CD8-positive, alpha-beta memory T cell (primary cell): Measurements from ENCODE around the gene MALT1. TPM values are rescaled to one million over a fixed set of nuclear protein-coding genes. Genes with fewer than 3 reads are reported as not detected.

Experiments used
- CTCF ChIA-PET: fragments of 350-600 bp; sonication (Branson Sonifier 250); formaldehyde crosslinking; loops from one replicate; lab custom pipeline; 2021; ENCODE audit warnings: antibody characterized with exemption; lab: Charles Lee
- POLR2A ChIA-PET: fragments of 350-600 bp; sonication (Branson Sonifier 250); formaldehyde crosslinking; loops from one replicate; lab custom pipeline; 2021; ENCODE audit warnings: antibody characterized with exemption; lab: Charles Lee
- DNase-seq, 5 donors: peaks; one replicate each; pipeline versions ENCODE4 v3.0.0 to v3.0.0-alpha.2; 2020 to 2022; ENCODE audit warnings: mixed read lengths in 1 of 5
- H3K27ac ChIP-seq: one replicate; pipeline ENCODE4 v1.7.0; 2013; ENCODE audit warnings: low read depth, mild to moderate bottlenecking, low read length, moderate library complexity
- H3K27me3 ChIP-seq: 2 replicates; pipeline ENCODE4 v1.7.0; 2013; ENCODE audit warnings: low read length, mild to moderate bottlenecking; ENCODE audit not compliant: insufficient read depth, poor library complexity, severe bottlenecking
- H3K36me3 ChIP-seq: 2 replicates; pipeline ENCODE4 v1.7.0; 2013; ENCODE audit warnings: mild to moderate bottlenecking, low read length, moderate library complexity; ENCODE audit not compliant: insufficient read depth
- H3K4me1 ChIP-seq: 2 replicates; pipeline ENCODE4 v1.7.0; 2013; ENCODE audit warnings: mild to moderate bottlenecking, low read length, moderate library complexity; ENCODE audit not compliant: insufficient read depth
- H3K4me3 ChIP-seq: 2 replicates; pipeline ENCODE4 v1.7.0; 2013; ENCODE audit warnings: mild to moderate bottlenecking, low read length
- H3K9me3 ChIP-seq: 2 replicates; pipeline ENCODE4 v1.7.0; 2013; ENCODE audit warnings: mild to moderate bottlenecking, low read length
- H3K27ac Mint-ChIP-seq, 8 donors: one replicate each; pipeline ENCODE4 v1.8.0; 2020 to 2021; ENCODE audit warnings: mixed read lengths in 8 of 8, mild to moderate bottlenecking in 6 of 8, inconsistent platforms in 3 of 8, moderate library complexity in 3 of 8
- H3K27me3 Mint-ChIP-seq, 2 donors: one replicate each; pipeline ENCODE4 v1.8.0; 2020 to 2021; ENCODE audit warnings: mixed read lengths in 2 of 2, mild to moderate bottlenecking in 1 of 2, moderate library complexity in 1 of 2
- H3K36me3 Mint-ChIP-seq, 3 donors: one replicate each; pipeline ENCODE4 v1.8.0; 2020 to 2021; ENCODE audit warnings: mixed read lengths in 3 of 3, inconsistent platforms in 1 of 3, mild to moderate bottlenecking in 1 of 3
- H3K4me1 Mint-ChIP-seq, 3 donors: one replicate each; pipeline ENCODE4 v1.8.0; 2020 to 2021; ENCODE audit warnings: mixed read lengths in 3 of 3, inconsistent platforms in 1 of 3, mild to moderate bottlenecking in 1 of 3
- H3K4me3 Mint-ChIP-seq, 7 donors: one replicate each; pipeline ENCODE4 v1.8.0; 2020 to 2021; ENCODE audit warnings: mixed read lengths in 7 of 7, mild to moderate bottlenecking in 6 of 7, moderate library complexity in 4 of 7, inconsistent platforms in 2 of 7
- H3K9me3 Mint-ChIP-seq, 5 donors: one replicate each; pipeline ENCODE4 v1.8.0; 2020 to 2022; ENCODE audit warnings: mixed read lengths in 5 of 5, mild to moderate bottlenecking in 3 of 5, moderate library complexity in 2 of 5, inconsistent platforms in 1 of 5
- polyA plus RNA-seq: library from polyadenylated mRNA; unstranded; fragments of 300-500 nt; fragmentation: Illumina TruSeq; gene quantifications from one replicate; pipeline ENCODE4 v1.2.3, GENCODE V29; 2021
- total RNA-seq, 2 experiments: library from RNA; stranded (reverse); gene quantifications; one replicate each; pipeline ENCODE4 v1.2.3, GENCODE V29; 2021

Gene MALT1
- total and polyA plus RNA-seq, 3 experiments from 2014 or later: 33.1 to 41.4 (median 35.8) TPM

- H3K27me3 ChIP-seq: no peaks in the 10 kb centered on the region
- Mint-ChIP-seq H3K36me3 (peaks cover 17 to 55% (median 30%) of the 10 kb centered on the region in 3 donors), H3K9me3 (no peaks in the 10 kb centered on the region), H3K27ac (peak overlapping the region in 4 of 8 donors; percentile 7 to 75 (median 43)), H3K4me1 (peaks cover 61 to 80% (median 79%) of the 10 kb centered on the region in 3 donors), H3K27me3 (no peaks in the 10 kb centered on the region), H3K4me3 (no peak overlapping the region)
- H3K4me3 ChIP-seq: no peak overlapping the region
- ChIA-PET CTCF (no interaction called here), POLR2A (no interaction called here)
- H3K4me1 ChIP-seq: peaks cover 94% of the 10 kb centered on the region
- no peak for DNase-seq
- H3K9me3 ChIP-seq: no peaks in the 10 kb centered on the region
- no peak overlapping the region for H3K27ac ChIP-seq
- peaks cover 12% of the 10 kb centered on the region for H3K36me3 ChIP-seq
These were observed 23.0 kb downstream of the MALT1 start for GRCh38 chr18:58694221-58694620.

GRCh38 chr18:58694720-58695468 lies 23.6 kb downstream of the MALT1 start:
- no peaks in the 10 kb centered on the region for H3K9me3 Mint-ChIP-seq
- peaks cover 55 to 73% (median 72%) of the 10 kb centered on the region in 3 donors for H3K4me1 Mint-ChIP-seq
- POLR2A ChIA-PET: no interaction called here
- H3K27ac ChIP-seq: no peak overlapping the region
- no peak for DNase-seq
- peaks cover 90% of the 10 kb centered on the region for H3K4me1 ChIP-seq
- H3K36me3 Mint-ChIP-seq: peaks cover 10 to 50% (median 24%) of the 10 kb centered on the region in 3 donors
- no peaks in the 10 kb centered on the region for H3K9me3 ChIP-seq
- CTCF ChIA-PET: interaction anchor here (0.6 kb wide), 1 partner anchor 431 kb away, joined by 3 read pairs; no protein-coding TSS in a partner anchor
- H3K4me3 ChIP-seq: no peak overlapping the region
- H3K4me3 Mint-ChIP-seq: peak overlapping the region in 1 of 7 donors; percentile 23
- no peaks in the 10 kb centered on the region for H3K27me3 ChIP-seq
- H3K27me3 Mint-ChIP-seq: no peaks in the 10 kb centered on the region
- peaks cover 13% of the 10 kb centered on the region for H3K36me3 ChIP-seq
- peak overlapping the region in 4 of 8 donors; percentile 32 to 78 (median 62) for H3K27ac Mint-ChIP-seq

- H3K4me3 Mint-ChIP-seq: peak overlapping the region in 1 of 7 donors; percentile 17
- Histone ChIP-seq H3K27me3 (no peaks in the 10 kb centered on the region), H3K9me3 (no peaks in the 10 kb centered on the region), H3K4me3 (no peak overlapping the region), H3K27ac (no peak overlapping the region), H3K36me3 (peaks cover 11% of the 10 kb centered on the region), H3K4me1 (peaks cover 81% of the 10 kb centered on the region)
- H3K27ac Mint-ChIP-seq: peak overlapping the region in 3 of 8 donors; percentile 21 to 32 (median 31)
- H3K4me1 Mint-ChIP-seq: peaks cover 48 to 65% (median 64%) of the 10 kb centered on the region in 3 donors
- POLR2A ChIA-PET: no interaction called here
- no peak for DNase-seq
- CTCF ChIA-PET: interaction anchor here (0.6 kb wide), 1 partner anchor 430 kb away, joined by 3 read pairs; no protein-coding TSS in a partner anchor
- no peaks in the 10 kb centered on the region for H3K9me3 Mint-ChIP-seq
- peaks cover 4 to 42% (median 21%) of the 10 kb centered on the region in 3 donors for H3K36me3 Mint-ChIP-seq
- no peaks in the 10 kb centered on the region for H3K27me3 Mint-ChIP-seq
These were observed 24.5 kb downstream of the MALT1 start for GRCh38 chr18:58695772-58696171.

- Histone ChIP-seq H3K4me1 (peaks cover 68% of the 10 kb centered on the region), H3K27me3 (no peaks in the 10 kb centered on the region), H3K27ac (no peak overlapping the region), H3K9me3 (no peaks in the 10 kb centered on the region), H3K36me3 (peaks cover 15% of the 10 kb centered on the region), H3K4me3 (peak overlapping the region; percentile 15)
- Mint-ChIP-seq H3K9me3 (no peaks in the 10 kb centered on the region), H3K27ac (peak overlapping the region in 4 of 8 donors; percentile 4 to 81 (median 18)), H3K4me3 (peak overlapping the region in 3 of 7 donors; percentile 22 to 64 (median 62)), H3K36me3 (peaks cover 9 to 51% (median 25%) of the 10 kb centered on the region in 3 donors), H3K4me1 (peaks cover 46 to 63% (median 61%) of the 10 kb centered on the region in 3 donors), H3K27me3 (no peaks in the 10 kb centered on the region)
- POLR2A ChIA-PET: interaction anchor here (2.4 to 2.5 kb wide), 2 partner anchors 9 to 12 kb away, joined by 7 read pairs; no protein-coding TSS in a partner anchor
- no peak for DNase-seq
- CTCF ChIA-PET: interaction anchor here (1.2 to 2.9 kb wide), 4 partner anchors 10 to 135 kb away, joined by 3 to 9 read pairs (median 6); partner anchors contain the start of gene MALT1
These were observed 25.9 kb downstream of the MALT1 start for GRCh38 chr18:58697146-58697545.

DNA sequence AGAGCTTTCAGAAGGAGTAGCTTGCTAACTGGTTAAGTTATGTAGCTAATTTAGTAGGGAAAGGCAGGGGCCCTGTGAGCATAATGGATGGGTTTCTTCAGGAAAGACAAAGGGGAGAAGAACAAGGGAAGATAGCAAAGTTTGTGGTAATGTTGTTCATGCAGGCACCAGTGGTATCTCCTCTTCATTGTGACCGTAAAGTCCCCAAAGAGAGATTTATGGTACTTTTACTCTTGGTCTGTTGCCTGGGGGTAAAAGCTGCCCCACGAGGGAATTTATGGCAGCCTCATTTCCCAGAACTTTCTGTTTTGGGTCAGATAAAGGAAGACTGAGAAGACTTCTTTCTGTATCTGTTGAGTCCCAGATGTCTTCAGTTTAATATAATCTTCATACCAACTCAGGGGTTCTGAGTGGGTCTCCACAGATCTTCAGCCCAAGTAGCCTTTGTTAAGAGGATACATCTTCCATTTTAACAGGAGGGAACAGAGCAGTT lies 27.5 kb downstream of the MALT1 start:
- Histone ChIP-seq H3K27ac (no peak overlapping the region), H3K27me3 (no peaks in the 10 kb centered on the region), H3K36me3 (peaks cover 15% of the 10 kb centered on the region), H3K4me3 (no peak overlapping the region), H3K9me3 (no peaks in the 10 kb centered on the region), H3K4me1 (peaks cover 52% of the 10 kb centered on the region)
- H3K27me3 Mint-ChIP-seq: no peaks in the 10 kb centered on the region
- H3K36me3 Mint-ChIP-seq: peaks cover 14 to 61% (median 30%) of the 10 kb centered on the region in 3 donors
- peaks cover 38 to 53% (median 53%) of the 10 kb centered on the region in 3 donors for H3K4me1 Mint-ChIP-seq
- no peaks in the 10 kb centered on the region for H3K9me3 Mint-ChIP-seq
- ChIA-PET CTCF (interaction anchor here (1.7 to 2.9 kb wide), 3 partner anchors 11 to 65 kb away, joined by 6 to 9 read pairs (median 7); partner anchors contain the start of gene MALT1), POLR2A (interaction anchor here (2.4 to 2.5 kb wide), 2 partner anchors 10 to 11 kb away, joined by 7 read pairs; no protein-coding TSS in a partner anchor)
- no peak overlapping the region for H3K27ac Mint-ChIP-seq
- no peak for DNase-seq
- no peak overlapping the region for H3K4me3 Mint-ChIP-seq

GRCh38 chr18:58699551-58699950 lies 28.3 kb downstream of the MALT1 start:
- peaks cover 15% of the 10 kb centered on the region for H3K36me3 ChIP-seq
- H3K27me3 ChIP-seq: no peaks in the 10 kb centered on the region
- H3K27ac ChIP-seq: no peak overlapping the region
- POLR2A ChIA-PET: interaction anchor here (0.8 kb wide), 1 partner anchor 28 kb away, joined by 3 read pairs; no protein-coding TSS in a partner anchor
- no peaks in the 10 kb centered on the region for H3K9me3 Mint-ChIP-seq
- no peaks in the 10 kb centered on the region for H3K9me3 ChIP-seq
- no peaks in the 10 kb centered on the region for H3K27me3 Mint-ChIP-seq
- CTCF ChIA-PET: interaction anchor here (1.4 to 2.9 kb wide), 2 partner anchors 20 to 28 kb away, joined by 3 to 9 read pairs; partner anchors contain the start of gene MALT1
- H3K4me3 ChIP-seq: no peak overlapping the region
- no peak overlapping the region for H3K4me3 Mint-ChIP-seq
- no peak for DNase-seq
- peaks cover 20 to 66% (median 37%) of the 10 kb centered on the region in 3 donors for H3K36me3 Mint-ChIP-seq
- H3K27ac Mint-ChIP-seq: no peak overlapping the region
- peaks cover 34 to 52% (median 48%) of the 10 kb centered on the region in 3 donors for H3K4me1 Mint-ChIP-seq
- H3K4me1 ChIP-seq: peaks cover 44% of the 10 kb centered on the region

DNA sequence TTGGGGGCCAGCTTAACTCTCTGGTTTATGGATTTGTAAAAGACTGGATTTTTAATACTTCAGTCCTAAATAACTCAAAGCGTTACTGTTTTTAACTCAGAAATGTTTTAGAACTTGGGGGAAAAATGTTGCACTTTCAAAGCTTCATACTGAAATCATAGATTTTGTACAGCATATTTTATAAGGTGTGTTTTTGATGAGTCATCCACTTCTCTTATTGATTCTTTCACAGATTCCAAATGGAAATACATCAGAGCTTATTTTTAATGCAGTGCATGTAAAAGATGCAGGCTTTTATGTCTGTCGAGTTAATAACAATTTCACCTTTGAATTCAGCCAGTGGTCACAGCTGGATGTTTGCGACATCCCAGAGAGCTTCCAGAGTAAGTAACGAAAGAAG lies 28.9 kb downstream of the MALT1 start:
- H3K9me3 ChIP-seq: no peaks in the 10 kb centered on the region
- H3K27me3 ChIP-seq: no peaks in the 10 kb centered on the region
- H3K4me1 ChIP-seq: peaks cover 38% of the 10 kb centered on the region
- ChIA-PET POLR2A (interaction anchor here (0.8 kb wide), 1 partner anchor 28 kb away, joined by 3 read pairs; no protein-coding TSS in a partner anchor), CTCF (interaction anchor here (0.9 to 2.9 kb wide), 4 partner anchors 19 to 170 kb away, joined by 3 to 9 read pairs (median 3); partner anchors contain the start of gene MALT1)
- peaks cover 20 to 64% (median 34%) of the 10 kb centered on the region in 3 donors for H3K36me3 Mint-ChIP-seq
- H3K4me3 ChIP-seq: no peak overlapping the region
- H3K4me1 Mint-ChIP-seq: peaks cover 27 to 49% (median 42%) of the 10 kb centered on the region in 3 donors
- H3K27ac Mint-ChIP-seq: no peak overlapping the region
- no peak overlapping the region for H3K4me3 Mint-ChIP-seq
- no peak for DNase-seq
- no peak overlapping the region for H3K27ac ChIP-seq
- no peaks in the 10 kb centered on the region for H3K27me3 Mint-ChIP-seq
- H3K9me3 Mint-ChIP-seq: no peaks in the 10 kb centered on the region
- peaks cover 15% of the 10 kb centered on the region for H3K36me3 ChIP-seq
